Parathyroid adenoma (tissue), 2 donors: Measurements from ENCODE around the gene CAAP1.
"Not testable (repeated sequence)": the region's sequence is repeated elsewhere in the genome, so short reads cannot be mapped to it uniquely, and the experiment has no call there.

Experiments
- H2AFZ ChIP-seq: fragments of 300-600 bp; sonication (generic); one replicate; pipeline ENCODE4 v1.7.0; 2017; ENCODE audit warnings: antibody characterized with exemption, mild to moderate bottlenecking
- H3K27ac ChIP-seq: fragments of 300-600 bp; sonication (generic); one replicate; pipeline ENCODE4 v1.7.0; 2017
- H3K27me3 ChIP-seq: fragments of 300-600 bp; sonication (generic); one replicate; pipeline ENCODE4 v1.7.0; 2017; ENCODE audit warnings: low read length; ENCODE audit not compliant: control insufficient read depth, insufficient read depth
- H3K36me3 ChIP-seq: fragments of 300-600 bp; sonication (generic); one replicate; pipeline ENCODE4 v1.7.0; 2017; ENCODE audit warnings: low read length; ENCODE audit not compliant: control insufficient read depth, insufficient read depth
- H3K4me1 ChIP-seq: fragments of 300-600 bp; sonication (generic); one replicate; pipeline ENCODE4 v1.7.0; 2017; ENCODE audit warnings: control low read depth
- H3K4me2 ChIP-seq: fragments of 300-600 bp; sonication (generic); one replicate; pipeline ENCODE4 v1.7.0; 2017; ENCODE audit warnings: low read length
- H3K4me3 ChIP-seq: fragments of 300-600 bp; sonication (generic); one replicate; pipeline ENCODE4 v1.7.0; 2017; ENCODE audit warnings: low read depth, low read length
- H3K79me2 ChIP-seq: fragments of 300-600 bp; sonication (generic); one replicate; pipeline ENCODE4 v1.7.0; 2017; ENCODE audit warnings: control low read depth
- H3K9ac ChIP-seq: fragments of 300-600 bp; sonication (generic); one replicate; pipeline ENCODE4 v1.7.0; 2017; ENCODE audit warnings: mild to moderate bottlenecking
- H3K9me3 ChIP-seq: fragments of 300-600 bp; sonication (generic); one replicate; pipeline ENCODE4 v1.7.0; 2017; ENCODE audit warnings: low read length; ENCODE audit not compliant: control insufficient read depth
- TF ChIP-seq, protein P1 (sequence below): fragments of 300-600 bp; sonication (generic); IDR thresholded peaks from one replicate; pipeline ENCODE4 v1.7.0; 2017; ENCODE audit warnings: antibody characterized with exemption, mild to moderate bottlenecking
- donor health status: primary hyperparathyroidism.

CAAP1 gene

DNA sequence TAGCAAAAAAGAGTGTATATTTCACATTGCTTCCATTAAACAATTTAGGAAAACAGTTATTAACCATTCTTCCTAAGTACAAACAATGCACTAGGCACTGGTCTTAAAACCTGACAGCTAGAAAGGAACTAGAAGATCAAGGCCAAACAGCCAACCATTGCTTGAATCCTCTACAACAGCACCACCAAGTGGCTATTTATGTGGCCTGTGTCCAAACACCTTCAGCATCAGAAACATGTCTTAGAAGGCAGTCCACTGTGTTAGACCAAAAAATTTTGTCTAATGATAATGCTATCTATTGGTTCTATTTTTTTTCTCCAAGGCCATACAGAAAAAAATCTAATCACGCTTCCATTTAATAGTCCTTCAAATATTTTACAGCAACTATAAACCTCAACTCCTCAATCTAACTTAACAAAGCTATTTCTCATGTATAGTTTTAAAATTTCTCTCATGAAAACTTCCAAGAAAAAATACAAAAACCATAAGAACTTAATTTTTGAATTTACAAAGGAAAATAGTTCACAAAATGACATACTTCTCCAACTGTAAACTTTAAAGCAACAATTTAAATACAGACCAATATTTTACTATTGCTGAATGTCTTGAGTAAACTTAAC is 36.1 kb downstream of the CAAP1 start:
- no peak overlapping the region for H3K27ac ChIP-seq
- no peak overlapping the region for H3K4me3 ChIP-seq
- no peak overlapping the region for H3K9ac ChIP-seq
- no peaks in the 10 kb centered on the region for H3K36me3 ChIP-seq
- no peaks in the 10 kb centered on the region for H3K79me2 ChIP-seq
- H3K27me3 ChIP-seq, result no peaks in the 10 kb centered on the region
- TF ChIP-seq, protein P1, sequence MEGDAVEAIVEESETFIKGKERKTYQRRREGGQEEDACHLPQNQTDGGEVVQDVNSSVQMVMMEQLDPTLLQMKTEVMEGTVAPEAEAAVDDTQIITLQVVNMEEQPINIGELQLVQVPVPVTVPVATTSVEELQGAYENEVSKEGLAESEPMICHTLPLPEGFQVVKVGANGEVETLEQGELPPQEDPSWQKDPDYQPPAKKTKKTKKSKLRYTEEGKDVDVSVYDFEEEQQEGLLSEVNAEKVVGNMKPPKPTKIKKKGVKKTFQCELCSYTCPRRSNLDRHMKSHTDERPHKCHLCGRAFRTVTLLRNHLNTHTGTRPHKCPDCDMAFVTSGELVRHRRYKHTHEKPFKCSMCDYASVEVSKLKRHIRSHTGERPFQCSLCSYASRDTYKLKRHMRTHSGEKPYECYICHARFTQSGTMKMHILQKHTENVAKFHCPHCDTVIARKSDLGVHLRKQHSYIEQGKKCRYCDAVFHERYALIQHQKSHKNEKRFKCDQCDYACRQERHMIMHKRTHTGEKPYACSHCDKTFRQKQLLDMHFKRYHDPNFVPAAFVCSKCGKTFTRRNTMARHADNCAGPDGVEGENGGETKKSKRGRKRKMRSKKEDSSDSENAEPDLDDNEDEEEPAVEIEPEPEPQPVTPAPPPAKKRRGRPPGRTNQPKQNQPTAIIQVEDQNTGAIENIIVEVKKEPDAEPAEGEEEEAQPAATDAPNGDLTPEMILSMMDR, result peak; percentile 27
- no peak overlapping the region for H2AFZ ChIP-seq
- no peak overlapping the region for H3K4me2 ChIP-seq
- no peaks in the 10 kb centered on the region for H3K4me1 ChIP-seq
- H3K9me3 ChIP-seq, result no peaks in the 10 kb centered on the region

DNA sequence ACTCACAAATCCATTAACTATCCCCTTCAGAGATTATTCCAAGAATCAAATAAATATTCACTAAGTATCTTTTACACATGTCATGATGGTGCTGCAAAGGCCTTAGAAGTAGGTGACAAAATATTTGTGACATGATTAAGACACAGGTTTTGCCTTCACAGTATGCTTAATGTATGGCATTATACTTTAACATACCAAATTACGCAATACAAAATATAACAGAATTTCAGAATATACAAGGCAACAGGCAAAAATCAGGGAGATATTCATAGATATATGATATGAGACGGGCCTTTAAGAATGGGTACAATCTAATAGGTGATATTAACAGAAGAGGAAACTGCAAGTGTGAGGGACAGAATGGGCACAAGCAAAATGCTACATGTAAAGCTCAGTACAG is 41.6 kb downstream of the CAAP1 start:
- no peaks in the 10 kb centered on the region for H3K79me2 ChIP-seq
- H3K27me3 ChIP-seq, result no peaks in the 10 kb centered on the region
- H3K4me2 ChIP-seq, result no peak overlapping the region
- H3K9me3 ChIP-seq, result no peaks in the 10 kb centered on the region
- H2AFZ ChIP-seq, result no peak overlapping the region
- no peak overlapping the region for H3K27ac ChIP-seq
- no peak overlapping the region for H3K4me3 ChIP-seq
- no peaks in the 10 kb centered on the region for H3K36me3 ChIP-seq
- H3K4me1 ChIP-seq, result peaks cover 2% of the 10 kb centered on the region
- no peak overlapping the region for H3K9ac ChIP-seq
- TF ChIP-seq, protein P1, result no peak

DNA sequence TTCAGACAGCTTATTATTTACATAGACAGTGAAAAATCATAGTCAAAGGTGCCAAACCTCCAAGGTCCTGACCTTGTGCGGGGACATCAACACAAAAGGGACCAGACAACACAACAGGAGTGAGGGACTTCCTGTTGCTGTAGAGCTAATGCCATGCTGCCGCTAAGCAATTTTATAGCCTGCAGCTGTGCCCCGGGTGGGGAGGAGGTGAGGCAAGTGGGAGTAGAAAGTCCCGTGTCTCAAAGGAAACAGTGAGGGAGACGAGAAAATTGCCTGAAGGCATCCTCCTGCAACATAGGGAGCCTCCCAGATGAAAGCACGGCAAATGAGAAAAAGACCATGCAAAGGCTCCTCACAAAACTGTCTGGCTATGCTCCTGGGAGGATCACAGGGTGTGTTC is 58.8 kb downstream of the CAAP1 start:
- no peak overlapping the region for H3K27ac ChIP-seq
- H3K4me3 ChIP-seq, result no peak overlapping the region
- H3K9me3 ChIP-seq, result no peaks in the 10 kb centered on the region
- TF ChIP-seq, protein P1, result no peak
- no peaks in the 10 kb centered on the region for H3K4me1 ChIP-seq
- H2AFZ ChIP-seq, result no peak overlapping the region
- H3K79me2 ChIP-seq, result no peaks in the 10 kb centered on the region
- H3K27me3 ChIP-seq, result no peaks in the 10 kb centered on the region
- H3K4me2 ChIP-seq, result no peak overlapping the region
- H3K36me3 ChIP-seq, result no peaks in the 10 kb centered on the region
- no peak overlapping the region for H3K9ac ChIP-seq

DNA sequence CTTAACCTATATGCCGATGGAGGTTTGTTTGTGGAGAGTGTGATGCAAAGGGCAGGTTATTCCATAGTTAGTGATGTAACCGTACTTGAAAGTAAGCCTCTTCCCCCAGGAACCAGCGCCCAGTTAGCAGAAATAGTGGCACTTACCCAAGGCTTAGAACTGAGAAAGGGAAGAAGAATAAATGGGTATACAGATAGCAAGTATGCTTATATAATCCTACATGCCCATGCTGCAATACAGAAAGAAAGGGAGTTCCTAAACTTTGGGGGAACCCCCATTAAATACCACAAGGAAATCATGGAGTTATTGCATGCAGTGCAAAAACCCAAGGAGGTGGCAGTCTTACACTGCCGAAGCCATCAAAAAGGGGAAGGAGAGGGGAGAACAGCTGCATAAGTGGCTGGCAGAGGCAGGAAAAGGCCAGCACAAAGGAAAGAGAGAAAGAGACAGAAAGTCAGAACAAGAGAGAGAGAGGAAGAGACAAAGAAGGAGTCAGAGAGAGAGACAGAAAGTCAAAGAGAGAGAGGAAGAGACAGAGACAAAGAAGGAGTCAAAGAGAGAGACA is 64.1 kb downstream of the CAAP1 start:
- H3K9ac ChIP-seq, H2AFZ ChIP-seq, H3K9me3 ChIP-seq, H3K4me2 ChIP-seq, H3K27ac ChIP-seq, H3K4me1 ChIP-seq, H3K79me2 ChIP-seq, H3K27me3 ChIP-seq, H3K4me3 ChIP-seq, H3K36me3 ChIP-seq: not testable (repeated sequence)

DNA sequence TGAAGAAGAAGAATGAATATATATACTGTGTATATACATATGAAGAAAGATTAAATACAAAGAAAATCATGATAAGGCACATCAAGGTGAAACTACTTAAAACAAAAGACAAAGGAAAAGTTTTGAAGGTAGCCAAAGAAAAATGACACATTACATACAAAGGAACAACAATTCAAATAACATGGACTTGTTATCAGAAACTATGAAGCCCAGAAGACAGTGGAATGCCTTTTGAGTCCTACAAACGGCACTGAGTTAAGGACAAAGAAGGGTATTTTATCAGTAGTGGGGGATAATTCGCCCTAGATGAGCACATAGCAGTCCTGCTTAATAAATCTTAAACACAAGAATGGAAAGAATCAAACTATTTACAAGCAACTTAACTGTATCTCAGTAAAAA is 77.8 kb downstream of the CAAP1 start:
- H3K4me3 ChIP-seq, result no peak overlapping the region
- no peaks in the 10 kb centered on the region for H3K79me2 ChIP-seq
- H3K36me3 ChIP-seq, result no peaks in the 10 kb centered on the region
- H3K27me3 ChIP-seq, result no peaks in the 10 kb centered on the region
- H3K9me3 ChIP-seq, result no peaks in the 10 kb centered on the region
- H2AFZ ChIP-seq, result no peak overlapping the region
- H3K4me1 ChIP-seq, result no peaks in the 10 kb centered on the region
- no peak overlapping the region for H3K9ac ChIP-seq
- no peak overlapping the region for H3K4me2 ChIP-seq
- H3K27ac ChIP-seq, result no peak overlapping the region
- TF ChIP-seq, protein P1, result no peak
